NOMO-1 treated with dmso at 0.1 percent for 144 hours (cell line): Measurements from ENCODE around the gene PELI2.

Experiments used
- DNase-seq: peaks from one replicate; lab custom pipeline; 2025; ENCODE audit not compliant: unreplicated experiment; lab: John Stamatoyannopoulos, UW

The PELI2 gene

DNA sequence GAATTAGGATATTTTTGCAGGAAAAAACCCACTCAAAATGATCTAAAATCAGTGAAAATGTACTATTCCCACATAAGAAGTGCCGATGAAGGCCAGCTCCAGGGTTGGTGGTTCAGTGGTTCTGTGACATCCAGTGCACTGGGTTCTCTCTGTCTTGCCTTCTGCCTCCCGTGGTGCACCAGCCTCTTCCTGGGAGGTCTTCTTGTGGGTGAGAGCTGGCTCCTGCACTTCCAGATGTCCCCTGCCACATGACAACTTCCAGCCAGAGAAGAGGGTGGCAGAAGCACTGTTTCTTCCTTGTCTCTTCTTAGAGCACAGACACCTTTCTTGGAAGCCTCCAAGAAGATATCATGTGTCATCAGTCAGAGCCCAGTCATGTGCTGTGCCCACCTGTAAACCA lies 170.9 kb downstream of the PELI2 start:
- DNase-seq: no peak

GRCh38 chr14:56290195-56290594 lies 172.0 kb downstream of the PELI2 start:
- DNase-seq: no peak

DNA sequence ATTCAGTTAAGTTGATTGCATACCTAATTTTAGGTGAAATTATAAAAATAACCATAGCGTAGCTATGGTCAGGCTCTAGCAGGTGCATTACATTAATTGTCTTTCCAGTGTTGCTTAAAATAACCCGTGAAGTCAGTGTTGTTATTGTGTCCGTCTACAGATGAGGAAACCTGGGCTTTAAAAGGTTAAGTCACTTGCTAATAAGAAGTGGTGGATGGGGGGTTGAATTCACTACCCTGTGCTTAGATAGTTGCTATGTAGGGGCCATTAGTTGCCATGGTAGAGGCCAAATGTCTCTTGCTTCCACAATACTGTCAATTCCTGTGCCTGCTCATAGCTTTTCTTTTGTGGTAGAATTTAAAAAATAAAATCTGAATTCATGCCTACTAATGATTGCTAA lies 174.8 kb downstream of the PELI2 start:
- DNase-seq: no peak

- no peak for DNase-seq
These were observed 175.3 kb downstream of the PELI2 start for GRCh38 chr14:56293506-56293905.

DNA sequence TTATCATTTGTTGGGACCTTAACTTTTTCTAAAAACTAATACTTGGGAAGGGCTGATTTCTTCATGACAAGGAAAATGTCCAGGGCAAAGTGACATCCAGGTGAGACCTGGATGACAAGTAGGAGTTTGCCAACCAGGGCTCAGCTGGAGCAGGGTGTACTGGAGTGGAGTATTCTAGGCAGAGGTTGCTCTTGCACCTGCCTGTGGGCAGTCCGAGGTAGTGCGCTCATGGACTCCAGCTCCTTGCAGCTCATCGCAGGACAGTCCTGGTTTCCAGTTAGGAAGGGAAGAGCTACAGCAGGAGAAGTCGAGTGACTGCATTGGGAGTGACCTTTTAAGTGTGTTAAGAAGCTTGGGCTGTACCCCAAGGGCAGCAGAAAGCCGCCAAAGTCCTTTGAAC lies 175.9 kb downstream of the PELI2 start:
- DNase-seq: no peak

- DNase-seq: no peak
These were observed 177.5 kb downstream of the PELI2 start for GRCh38 chr14:56295743-56296142.

DNA sequence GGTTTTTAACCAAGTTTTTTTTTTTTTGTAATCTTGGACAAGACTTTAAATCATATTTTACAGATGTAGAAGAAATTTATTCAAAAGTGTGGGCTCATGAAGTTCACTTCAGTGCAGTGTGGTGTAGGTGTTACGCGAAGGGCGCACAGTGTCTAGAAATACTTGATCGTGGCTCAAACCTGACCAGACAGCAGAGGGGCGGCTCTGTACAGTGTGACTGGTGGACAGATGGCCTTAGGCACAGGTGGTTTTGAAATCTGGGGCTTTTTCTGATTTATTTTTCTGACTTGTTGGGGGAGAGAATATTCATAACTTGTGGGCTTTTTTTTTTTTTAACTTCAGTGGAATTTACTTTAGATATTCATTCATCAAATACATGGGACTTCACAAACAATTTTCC lies 179.2 kb downstream of the PELI2 start:
- DNase-seq: no peak

GRCh38 chr14:56299306-56299984 lies 181.2 kb downstream of the PELI2 start:
- no peak for DNase-seq

DNA sequence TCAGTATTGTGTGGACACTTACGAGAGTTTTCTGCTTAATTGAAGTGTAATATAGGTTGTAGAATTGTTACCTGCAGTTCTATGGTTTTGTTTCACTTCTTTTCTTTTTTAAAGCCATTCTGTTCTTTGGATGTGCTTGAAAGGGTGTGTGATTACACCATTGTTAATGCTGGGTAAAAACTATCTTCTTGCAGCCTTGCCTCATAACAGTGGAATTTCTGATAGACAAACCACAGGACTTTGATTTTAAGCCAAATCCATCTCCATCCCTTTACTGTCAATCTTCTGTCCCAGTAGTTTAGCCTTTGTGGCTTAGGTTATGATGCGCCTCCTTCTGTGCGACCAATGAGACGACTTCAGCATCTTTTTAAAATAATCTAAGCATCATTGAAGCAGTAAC lies 182.3 kb downstream of the PELI2 start:
- DNase-seq: no peak

GRCh38 chr14:56304456-56304855 lies 186.2 kb downstream of the PELI2 start:
- DNase-seq: no peak

GRCh38 chr14:56309198-56309597 lies 191.0 kb downstream of the PELI2 start:
- DNase-seq: no peak

GRCh38 chr14:56310643-56311042 lies 192.4 kb downstream of the PELI2 start:
- no peak for DNase-seq

DNA sequence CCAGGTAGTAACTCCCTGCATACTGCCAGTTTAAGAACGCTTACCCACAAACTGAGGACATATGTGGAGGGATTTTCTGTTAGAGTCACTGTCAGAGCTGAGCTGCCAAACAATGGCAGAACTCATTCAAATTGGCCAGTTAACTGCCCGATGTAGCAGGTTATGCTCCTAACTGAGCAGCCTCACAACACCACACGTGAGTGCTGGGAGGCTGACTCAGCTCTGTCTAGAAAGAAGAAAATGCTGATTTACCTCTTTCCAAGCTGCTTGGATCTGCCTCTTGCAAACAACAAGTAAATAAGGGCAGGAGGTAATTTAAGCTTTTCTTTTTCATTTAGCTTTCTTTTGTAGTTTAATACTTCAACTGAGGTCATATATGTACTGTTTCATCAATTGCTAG lies 195.6 kb downstream of the PELI2 start:
- DNase-seq: no peak

DNA sequence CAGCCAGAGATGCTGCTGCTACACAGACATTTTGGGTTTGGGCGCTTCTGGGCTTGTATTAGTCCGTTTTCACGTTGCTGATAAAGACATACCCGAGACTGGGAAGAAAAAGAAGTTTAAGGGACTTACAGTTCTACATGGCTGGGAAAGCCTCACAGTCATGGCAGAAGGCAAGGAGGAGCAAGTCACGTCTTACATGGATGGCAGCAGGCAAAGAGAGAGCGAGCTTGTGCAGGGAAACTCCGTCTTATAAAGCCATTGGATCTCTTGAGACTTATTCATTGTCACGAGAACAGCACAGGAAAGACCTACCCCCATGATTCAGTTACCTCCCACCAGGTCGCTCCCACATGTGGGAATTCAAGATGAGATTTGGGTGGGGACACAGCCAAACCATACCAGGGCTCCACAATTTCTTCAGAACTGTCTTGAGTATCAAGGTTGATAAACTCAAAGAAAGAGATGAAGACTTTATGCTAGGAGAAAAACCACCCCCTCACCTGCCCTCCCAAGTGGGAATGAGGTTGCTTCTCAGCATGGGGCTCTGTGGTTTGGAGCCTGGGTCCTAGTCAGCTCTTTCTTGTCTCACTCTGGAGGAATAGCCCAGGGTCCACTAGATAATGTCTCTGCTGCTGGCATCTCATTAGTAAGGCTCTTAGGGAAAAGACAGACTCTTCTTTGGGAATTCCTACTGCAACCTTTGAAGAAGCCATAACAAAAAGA lies 200.3 kb downstream of the PELI2 start:
- no peak for DNase-seq

- DNase-seq: no peak
These were observed 203.7 kb downstream of the PELI2 start for GRCh38 chr14:56321861-56322260.

- DNase-seq: no peak
These were observed 204.3 kb downstream of the PELI2 start for GRCh38 chr14:56322531-56322930.

- no peak for DNase-seq
These were observed 206.2 kb downstream of the PELI2 start for GRCh38 chr14:56324454-56324853.

DNA sequence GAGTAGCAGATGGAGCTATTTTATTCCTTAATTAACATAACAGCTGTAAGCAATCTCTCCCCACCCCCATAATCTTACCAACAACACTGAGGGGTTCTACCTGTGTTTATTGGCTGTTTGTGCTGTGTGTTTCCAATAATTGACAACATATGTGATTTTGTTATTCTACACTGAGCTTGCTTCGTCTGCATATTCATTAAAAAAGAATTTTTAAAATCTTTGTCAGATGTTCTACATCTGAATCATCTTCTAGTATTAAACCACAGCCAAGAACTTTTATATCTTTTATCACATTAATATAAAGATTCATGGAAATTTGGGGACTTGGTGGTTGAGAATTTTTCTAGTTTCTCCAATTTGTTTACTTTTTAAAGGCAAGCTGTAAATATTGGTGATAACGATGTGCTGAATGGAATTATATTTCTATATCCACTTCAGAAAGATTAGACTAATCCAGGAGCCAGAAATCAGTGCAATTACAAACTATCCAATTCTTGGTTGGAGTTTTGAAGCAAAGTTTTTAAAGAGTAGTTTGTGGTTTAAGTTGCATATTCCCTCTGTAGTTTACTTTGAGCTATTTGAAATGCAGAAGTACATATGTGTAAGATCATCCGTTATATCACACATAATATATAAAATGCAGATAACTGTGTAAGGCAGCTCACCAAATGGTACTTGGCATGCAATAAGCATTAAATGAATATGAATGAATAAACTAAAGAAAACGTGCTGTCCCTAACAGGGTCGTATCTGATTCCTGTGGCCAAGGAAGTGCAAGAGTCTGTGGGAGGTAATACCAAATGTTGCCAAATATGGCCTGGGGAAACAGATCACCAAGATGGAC lies 206.9 kb downstream of the PELI2 start:
- DNase-seq: no peak

DNA sequence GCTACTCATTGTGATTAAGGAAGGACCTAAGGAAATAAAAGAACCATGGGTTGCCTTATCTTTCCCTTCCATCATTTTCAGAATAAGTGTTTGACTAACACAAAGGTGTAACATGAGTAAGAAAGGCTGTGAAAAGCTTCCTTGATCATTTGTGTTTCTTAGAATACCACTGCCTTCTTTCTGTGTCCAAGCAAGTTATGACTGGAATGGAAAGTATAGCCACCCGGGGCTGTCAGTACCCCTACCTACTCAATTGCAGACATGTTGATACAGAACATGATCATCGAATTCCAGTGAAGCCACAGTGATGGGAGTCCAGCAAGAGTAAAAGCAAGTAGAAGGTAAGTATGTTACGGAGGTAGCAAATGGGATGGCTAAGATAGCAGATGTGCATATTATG lies 209.8 kb downstream of the PELI2 start:
- no peak for DNase-seq

DNA sequence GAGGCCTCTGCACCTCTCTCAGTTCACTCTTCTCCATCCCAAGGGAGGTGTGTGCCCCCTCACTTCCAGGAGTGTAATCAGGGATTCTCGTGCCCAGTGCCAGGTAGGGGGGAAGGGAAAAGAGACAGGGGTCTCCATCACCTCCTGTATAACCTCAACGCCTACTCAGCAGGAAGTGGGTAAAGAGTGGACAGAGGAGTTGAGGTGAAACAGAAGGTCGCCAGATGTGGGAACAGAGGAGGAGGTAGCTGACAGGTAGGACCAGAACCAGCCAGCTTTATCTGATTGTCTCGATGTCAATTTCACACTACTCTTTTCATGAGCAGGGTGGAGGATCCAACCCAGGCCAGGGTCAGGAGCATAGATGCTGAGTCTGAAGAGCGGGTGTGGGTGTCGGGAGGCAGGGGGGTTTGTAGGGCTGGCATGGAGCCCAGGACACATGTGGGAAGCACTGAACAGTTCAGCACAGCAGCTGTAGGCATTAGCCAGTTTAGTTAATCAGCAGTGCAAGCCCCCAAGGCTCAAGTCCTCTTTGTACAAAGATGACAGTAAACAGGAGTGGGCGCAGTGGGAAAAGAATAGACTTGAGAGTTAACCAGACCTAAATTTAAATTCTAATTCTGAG lies 213.5 kb downstream of the PELI2 start:
- DNase-seq: no peak
